HG03442 (cell line): ENCODE results near the gene C3.
"Not testable (repeated sequence)": the region's sequence is repeated elsewhere in the genome, so short reads cannot be mapped to it uniquely, and the experiment has no call there.

Experiments used
- ATAC-seq: cut with Tn5 transposase; IDR thresholded peaks from one replicate; pipeline ENCODE4 v1.9.1; 2021; ENCODE audit warnings: mild to moderate bottlenecking, moderate library complexity; ENCODE audit not compliant: unreplicated experiment

Gene C3

DNA sequence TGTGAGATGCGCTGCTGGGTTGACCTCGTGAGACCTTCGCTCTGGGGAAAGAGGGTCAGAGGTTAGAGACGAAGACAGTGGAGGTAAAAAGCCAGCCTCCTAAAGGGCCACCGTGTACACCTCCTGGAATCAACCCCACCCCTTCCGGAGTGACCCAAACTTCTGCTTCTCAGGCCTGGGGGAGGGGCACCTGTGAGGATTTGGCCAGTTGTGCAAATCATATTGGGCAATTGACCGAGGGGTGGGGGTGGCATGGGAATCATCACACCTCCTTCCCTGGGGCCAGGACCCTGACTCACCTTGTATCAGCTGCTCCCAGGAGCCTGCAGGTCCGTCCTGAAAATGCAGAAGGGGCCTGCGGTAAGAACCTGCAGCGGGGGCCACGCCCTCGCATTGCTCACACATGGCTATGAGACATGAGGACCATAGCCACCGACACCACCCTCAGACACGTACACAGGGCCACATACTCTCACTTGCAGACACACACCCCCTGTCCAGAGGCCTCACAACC lies 53.3 kb downstream of the C3 start:
- no peak for ATAC-seq

- no peak for ATAC-seq
Observed at GRCh38 chr19:6664916-6665315, 55.5 kb downstream of the C3 start.

GRCh38 chr19:6663236-6664201 lies 56.9 kb downstream of the C3 start:
- no peak for ATAC-seq

- no peak for ATAC-seq
Observed at GRCh38 chr19:6662702-6663101, 57.7 kb downstream of the C3 start.

DNA sequence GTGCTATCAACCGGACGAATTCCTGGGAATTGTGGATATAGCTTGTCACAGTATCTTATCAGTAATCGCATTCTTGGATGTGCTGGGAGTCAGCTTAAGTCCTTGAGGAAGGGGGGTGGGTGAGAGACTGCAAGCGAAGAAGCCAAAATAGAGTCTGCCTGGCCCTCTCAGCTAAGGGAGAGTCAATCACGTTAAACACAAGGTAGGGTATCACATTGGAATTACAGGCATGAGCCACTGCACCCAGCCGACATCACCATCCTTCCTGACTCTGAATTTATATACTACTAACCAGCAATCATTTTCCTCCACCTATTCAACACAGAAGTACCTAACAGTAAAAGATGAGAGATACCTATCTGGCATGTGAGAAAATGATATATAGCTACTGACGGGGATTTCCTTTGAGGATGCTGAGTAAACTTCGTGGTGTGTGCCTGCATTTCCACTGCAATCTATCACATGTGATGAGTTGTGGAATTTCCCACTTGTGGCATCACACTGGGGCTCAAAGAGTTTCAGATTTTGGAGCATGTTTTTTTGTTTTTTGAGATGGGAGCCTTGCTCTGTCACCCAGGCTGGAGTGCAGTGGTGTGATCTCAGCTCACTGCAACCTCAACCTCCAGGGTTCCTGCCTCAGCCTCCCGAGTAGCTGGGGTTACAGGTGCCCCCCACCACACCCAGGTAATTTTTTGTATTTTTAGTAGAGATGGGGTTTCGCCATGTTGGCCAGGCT lies 58.8 kb downstream of the C3 start:
- not testable (repeated sequence) for ATAC-seq

DNA sequence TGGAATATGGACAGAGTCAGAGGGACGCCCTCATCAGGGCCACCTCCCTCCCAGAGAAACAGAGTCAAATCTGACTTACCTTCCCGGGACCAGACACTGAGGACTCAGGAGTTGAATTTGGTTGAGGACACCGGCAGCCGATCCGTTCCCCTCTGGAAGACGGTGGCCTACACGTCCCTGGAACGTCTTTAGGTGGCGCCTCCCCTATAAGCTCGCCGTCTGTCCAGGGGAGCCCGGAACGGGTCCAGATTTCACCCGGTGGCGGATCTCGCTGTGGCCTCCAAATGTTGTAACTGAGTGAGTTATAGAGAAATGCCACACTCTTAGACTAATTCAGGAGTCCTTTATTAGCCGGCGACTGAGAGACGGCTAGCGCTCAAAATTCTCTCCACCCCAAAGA lies 59.5 kb downstream of the C3 start:
- no peak for ATAC-seq

DNA sequence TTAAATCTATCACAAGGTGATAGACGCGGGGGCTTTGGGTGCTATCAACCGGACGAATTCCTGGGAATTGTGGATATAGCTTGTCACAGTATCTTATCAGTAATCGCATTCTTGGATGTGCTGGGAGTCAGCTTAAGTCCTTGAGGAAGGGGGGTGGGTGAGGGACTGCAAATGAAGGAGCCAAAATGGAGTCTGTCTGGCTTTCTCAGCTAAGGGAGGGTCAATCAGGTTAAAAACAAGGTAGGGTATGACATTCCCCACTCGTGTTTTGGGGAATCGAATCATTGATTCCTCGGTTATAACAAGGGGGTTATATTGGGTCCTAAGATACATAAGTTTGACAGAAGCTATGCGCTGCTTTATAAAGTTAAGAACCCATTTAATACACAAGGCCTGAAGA lies 64.1 kb downstream of the C3 start:
- not testable (repeated sequence) for ATAC-seq

DNA sequence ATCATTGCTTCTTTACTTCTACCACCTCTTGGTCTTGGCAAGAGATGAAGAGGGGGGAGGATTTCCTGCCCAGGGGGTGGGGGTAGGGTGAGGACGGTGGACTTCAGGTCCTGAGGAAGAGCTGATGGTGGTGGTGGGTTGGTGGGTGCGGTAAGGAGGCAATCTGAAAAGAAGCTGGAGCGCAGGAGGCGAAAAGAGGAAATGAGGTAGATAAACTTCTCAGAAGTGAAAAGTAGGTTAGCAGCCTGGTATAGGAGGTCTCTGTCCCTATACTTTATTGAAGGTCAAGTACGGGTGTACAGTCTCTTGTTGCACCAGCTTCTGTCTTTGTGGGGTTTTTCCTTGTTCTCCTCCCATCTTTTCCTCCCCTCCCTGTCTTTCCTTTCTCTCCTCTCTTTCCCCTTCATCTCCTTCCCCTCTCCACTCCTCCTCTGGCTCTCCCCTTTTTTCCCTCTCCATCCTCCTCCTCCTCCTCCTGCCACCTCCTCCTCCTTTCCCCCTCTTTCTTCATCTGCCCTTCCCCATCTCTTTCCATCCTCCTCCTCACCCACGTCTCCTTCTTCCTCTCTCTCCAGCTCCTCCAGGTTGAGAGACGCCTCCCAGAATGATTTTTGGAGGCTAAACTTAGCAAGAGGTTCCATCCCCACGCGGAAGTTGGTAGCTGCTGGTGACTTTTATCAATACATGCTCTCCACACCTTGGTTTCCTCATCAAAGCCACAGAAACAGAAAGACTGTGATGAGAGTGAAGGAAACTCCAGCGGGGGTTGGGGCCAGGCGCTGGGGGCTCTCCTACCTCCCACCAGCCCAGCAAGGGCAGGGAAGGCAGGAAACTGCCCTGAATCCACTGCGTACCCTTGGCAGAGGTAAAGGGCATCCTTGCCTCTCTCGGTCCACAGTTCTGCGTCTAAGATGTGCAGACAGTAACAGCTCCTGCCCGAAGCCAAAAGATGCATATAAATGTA lies 65.8 kb downstream of the C3 start:
- ATAC-seq, result no peak

GRCh38 chr19:6652805-6653094 lies 67.7 kb downstream of the C3 start:
- no peak for ATAC-seq

DNA sequence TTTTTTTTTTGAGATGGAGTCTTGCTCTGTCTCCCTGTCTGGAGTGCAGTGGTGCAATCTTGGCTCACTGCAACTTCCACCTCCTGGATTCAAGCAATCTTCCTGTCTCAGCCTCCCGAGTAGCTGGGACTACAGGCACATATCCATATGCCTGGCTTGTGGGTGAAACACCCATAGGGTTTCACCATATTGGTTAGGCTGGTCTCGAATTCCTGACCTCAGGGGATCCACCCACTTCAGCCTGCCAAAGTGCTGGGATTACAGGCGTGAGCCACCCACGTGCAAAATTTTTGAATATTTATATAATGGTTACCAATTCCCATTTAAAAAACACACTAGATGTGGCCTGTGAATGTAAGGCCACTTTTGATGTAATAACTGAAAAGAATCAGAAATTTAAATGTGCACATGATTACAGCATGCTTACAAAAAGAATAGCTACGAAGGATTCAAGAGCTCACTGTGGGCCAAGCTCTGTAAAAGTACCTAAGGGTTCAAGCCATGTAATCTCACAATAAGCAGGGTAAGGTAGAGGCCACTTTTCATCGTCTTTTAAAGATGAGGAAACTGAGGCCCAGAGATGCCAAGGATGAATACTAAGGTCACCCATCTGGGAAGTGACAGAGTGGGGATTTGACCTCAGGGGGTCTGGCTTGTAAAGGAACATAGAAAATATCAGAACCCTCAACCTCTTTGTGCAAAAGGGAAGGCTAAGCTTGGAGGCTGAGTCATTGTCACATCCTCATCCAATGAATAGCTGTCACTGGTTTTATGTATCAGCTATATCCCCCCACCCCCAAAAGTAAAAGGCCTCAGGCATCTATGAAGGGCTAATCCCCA lies 68.3 kb downstream of the C3 start:
- ATAC-seq, result no peak

DNA sequence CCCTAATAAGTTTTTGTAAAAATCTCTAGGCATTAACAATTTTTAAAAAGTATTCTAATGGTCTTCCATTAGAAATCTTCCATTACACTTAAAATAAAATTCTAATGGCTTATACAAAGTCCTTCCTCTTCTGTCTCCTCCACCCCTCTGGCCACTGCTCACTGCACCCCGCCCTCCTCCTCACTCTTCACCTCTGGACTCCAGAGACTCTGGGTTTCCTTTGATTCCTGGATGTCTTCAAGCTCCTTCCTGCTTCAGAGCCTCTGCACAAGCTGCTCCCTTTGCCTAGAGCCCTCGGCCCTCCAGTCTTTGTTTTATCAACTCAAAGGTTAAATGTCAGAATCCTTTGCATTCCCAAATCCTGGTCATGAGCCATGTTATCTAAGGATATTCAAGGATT lies 71.3 kb downstream of the C3 start:
- ATAC-seq, result no peak

- ATAC-seq, result no peak
Observed at GRCh38 chr19:6648141-6648715, 72.2 kb downstream of the C3 start.

DNA sequence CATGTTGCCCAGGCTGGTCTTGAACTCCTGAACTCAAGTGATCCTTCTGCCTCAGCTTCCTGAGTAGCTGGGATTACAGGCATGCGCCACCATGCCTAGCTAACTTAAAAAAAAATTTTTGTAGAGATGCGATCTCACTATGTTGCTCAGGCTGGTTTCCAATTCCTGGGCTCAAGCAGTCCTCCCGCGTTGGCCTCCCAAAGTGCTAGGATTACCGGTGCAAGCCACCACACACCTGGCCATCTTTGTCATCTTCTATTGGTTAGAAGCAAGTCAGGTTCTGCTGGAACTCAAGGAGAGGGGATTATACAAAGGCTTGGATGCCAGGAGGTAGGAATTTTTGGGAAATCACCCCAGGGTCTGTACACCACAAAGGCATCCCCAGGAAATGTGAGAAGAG lies 75.7 kb downstream of the C3 start:
- no peak for ATAC-seq

DNA sequence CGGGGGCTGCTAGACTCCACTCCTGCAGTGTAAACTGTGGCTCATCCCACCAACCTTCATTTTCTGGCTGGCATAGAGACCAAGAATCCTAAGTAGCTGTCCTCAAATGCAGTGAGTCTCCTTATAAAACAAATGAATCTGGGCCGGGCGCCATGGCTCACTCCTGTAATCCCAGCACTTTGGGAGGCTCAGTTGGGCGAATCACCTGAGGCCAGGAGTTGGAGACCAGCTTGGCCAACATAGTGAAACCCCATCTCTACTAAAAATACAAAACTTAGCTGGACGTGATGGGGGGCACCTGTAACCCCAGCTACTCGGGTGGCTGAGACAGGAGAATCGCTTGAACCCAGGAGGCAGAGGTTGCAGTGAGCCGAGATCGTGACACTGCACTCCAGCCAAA lies 80.1 kb downstream of the C3 start:
- not testable (repeated sequence) for ATAC-seq

DNA sequence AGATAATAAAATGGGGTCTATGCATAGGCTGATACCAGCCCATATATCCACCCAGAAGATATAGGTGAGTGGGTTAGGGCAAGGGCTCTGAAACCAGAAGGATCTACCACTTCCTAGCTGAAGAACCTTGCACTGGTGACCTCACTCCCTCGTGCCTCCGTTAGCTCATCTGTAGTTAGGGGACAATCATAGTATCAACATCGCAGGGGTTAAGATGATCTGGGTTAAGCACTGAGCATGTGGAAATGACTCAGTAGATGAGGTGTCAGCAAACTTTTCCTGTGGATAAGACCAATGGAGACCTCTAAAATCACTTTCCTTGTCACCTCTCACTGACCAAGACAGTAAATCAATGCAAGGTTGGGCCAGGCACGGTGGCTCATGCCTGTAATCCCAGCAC lies 81.0 kb downstream of the C3 start:
- no peak for ATAC-seq

DNA sequence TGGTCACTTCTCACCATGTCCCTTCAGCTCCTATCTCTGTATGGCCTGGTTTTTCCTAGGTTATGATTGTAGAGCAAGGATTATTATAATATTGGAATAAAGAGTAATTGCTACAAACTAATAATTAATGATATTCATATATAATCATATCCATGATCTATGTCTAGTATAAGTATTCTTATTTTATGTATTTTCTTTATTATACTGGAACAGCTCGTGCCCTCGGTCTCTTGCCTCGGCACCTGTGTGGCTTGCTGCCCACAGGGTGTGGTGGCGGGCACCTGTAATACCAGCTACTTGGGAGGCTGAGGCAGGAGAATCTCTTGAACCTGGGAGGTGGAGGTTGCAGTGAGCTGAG lies 87.0 kb downstream of the C3 start:
- ATAC-seq, result not testable (repeated sequence)

- ATAC-seq, result not testable (repeated sequence)
Observed at GRCh38 chr19:6632747-6633455, 87.5 kb downstream of the C3 start.

DNA sequence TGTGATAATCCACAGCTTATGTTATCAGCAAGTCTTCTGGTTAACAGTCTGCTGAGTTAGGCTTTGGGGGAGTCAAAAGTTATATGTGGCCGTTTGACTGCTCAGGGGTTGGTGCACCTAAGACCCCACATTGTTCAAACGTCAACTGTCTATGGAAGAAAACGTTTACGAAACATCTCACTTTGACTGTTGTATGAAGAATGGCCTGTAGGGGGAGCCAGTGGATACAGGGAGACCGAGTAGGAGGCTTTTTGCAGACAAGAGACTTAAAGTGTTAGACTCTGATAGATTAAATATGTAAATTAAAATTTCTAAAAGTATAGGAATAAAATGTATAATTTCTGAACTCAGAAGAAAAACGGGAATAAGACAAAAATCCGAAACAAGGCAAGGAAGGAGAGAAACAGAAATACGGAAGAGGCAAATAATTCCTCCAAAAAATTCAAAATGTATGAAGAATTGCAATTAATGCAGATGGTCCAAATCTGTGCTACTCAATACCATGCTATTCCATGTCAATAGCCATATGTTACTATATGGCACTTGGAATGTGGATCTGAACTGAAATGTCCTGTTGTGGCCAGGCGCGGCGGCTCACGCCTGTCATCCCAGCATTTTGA lies 88.3 kb downstream of the C3 start:
- ATAC-seq, result no peak
